Measurements from ENCODE around the gene SLC29A1.

The SLC29A1 gene

DNA sequence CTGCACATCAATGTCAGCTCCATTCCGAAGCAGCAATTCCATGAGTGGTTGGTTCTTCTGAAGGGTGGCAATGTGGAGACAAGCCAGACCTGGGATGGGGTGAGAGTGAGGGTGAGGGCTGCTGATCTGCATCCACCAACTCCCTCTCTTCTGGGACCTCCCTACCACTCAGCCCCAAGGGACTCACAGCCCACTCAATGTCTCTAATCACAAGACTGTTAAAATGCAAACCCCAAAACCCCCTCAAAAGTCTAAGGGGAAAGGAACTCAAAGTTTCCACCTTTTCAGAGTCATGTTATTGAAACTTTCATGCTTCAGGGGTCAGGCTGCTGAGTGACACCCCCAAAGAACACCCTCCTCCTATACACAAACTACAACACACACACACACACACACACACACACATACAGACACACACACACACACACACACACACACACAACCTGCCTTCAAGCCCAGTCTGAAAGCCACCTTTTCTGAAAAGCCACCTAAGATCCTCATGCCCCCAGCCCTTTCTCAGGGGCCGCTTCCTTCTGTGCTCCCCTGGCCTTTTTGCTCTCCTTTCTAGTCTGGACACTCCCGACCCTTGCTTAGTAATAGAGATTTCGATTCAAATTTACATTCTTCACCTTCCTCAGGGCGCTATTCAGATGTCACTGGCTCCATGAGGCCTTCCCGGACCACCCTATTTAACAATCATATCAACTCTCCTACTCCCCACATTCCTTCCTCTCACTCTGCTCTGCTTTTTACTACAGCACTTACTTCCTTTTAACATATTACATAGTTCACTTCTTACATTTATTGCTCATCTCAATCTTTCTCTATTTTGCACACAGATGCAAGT, 37.3 kb downstream of the SLC29A1 start:
- Histone ChIP-seq H3K4me3 (ENCODE audit: severe bottlenecking) (no peak overlapping the region), H3K27ac (ENCODE audit: poor library complexity, severe bottlenecking) (no peak overlapping the region)

DNA sequence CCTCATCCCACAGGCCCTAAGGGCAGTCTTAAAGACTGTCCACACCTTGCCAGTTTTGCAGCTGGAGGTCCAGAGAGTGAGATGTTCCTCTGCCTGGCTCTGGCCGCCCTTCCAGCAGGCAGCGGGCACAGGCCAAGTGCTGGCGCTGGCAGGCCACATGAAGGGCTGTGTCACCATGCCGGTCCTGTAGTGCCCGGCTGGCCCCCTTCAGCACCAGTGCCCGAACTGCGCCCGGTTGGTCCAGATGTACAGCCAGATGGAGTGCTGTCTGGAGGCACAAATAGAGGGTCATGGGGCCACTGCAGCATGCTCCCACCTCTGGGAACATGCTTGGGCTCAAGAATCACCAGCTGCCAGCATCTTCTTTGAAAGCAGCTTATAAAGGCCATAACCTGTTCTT, 38.2 kb downstream of the SLC29A1 start:
- peaks cover 18% of the 10 kb centered on the region for H3K4me1 ChIP-seq (ENCODE audit: insufficient read depth, poor library complexity, severe bottlenecking)
- H3K36me3 ChIP-seq (ENCODE audit: low read depth), result no peaks in the 10 kb centered on the region

More for the DNA sequence above, 37.3 kb downstream of the SLC29A1 start:
- ATAC-seq (ENCODE audit: low read depth) (no peak), DNase-seq (ENCODE audit: low spot score) (no peak)
- no peaks in the 10 kb centered on the region for H3K9me3 ChIP-seq (ENCODE audit: severe bottlenecking)
- H3K36me3 ChIP-seq (ENCODE audit: low read depth), result peaks cover 5% of the 10 kb centered on the region
- H3K4me1 ChIP-seq (ENCODE audit: insufficient read depth, poor library complexity, severe bottlenecking), result peaks cover 24% of the 10 kb centered on the region
- TF ChIP-seq, protein P1, sequence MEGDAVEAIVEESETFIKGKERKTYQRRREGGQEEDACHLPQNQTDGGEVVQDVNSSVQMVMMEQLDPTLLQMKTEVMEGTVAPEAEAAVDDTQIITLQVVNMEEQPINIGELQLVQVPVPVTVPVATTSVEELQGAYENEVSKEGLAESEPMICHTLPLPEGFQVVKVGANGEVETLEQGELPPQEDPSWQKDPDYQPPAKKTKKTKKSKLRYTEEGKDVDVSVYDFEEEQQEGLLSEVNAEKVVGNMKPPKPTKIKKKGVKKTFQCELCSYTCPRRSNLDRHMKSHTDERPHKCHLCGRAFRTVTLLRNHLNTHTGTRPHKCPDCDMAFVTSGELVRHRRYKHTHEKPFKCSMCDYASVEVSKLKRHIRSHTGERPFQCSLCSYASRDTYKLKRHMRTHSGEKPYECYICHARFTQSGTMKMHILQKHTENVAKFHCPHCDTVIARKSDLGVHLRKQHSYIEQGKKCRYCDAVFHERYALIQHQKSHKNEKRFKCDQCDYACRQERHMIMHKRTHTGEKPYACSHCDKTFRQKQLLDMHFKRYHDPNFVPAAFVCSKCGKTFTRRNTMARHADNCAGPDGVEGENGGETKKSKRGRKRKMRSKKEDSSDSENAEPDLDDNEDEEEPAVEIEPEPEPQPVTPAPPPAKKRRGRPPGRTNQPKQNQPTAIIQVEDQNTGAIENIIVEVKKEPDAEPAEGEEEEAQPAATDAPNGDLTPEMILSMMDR (IDR thresholded peaks at IDR 0.05; ENCODE audit: poor library complexity, severe bottlenecking), result no peak
- H3K27me3 ChIP-seq (ENCODE audit: insufficient read depth, poor library complexity, severe bottlenecking), result no peaks in the 10 kb centered on the region

DNA sequence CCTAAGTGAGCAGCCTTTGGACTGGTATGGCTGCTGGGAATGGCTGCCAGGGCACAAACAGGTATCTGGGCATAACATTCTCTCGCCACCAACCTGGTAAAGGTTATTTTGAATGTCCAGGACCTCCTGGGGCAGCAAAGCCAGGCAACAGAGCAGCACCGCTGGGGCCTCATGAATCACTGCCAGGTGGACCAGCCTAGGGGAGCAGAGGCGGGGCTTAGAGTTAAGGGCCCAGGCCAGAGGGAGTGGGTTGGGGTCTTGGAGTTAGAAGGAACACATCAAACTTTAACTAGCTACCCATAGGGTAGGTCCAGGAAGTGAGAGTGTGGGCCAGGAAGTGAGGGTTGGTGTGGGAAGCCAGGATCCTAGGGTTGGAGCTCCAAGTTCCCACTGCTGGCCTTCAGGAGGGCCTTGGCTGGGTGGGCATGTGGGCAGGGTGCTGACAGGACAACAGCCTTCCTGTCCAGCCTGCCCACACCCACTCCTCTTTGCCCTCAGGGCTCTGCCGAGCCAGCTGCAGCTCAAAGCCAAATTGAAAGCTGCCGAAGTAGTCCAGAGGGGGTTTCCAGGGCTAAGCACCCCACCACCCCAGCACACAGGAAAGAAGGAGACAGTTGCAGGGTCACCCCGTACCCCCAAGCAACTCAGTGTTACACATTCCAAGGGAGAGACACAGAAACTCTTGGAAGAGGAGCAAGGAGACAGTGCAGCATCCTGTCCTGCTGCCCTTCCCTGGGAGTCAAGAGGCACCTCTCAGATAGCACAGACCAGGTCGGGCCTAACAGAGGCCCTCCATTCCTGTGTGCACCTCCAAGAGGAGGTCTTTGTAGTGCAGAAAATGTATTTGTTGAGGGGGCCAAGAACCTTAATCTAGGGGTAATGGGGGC, 39.3 kb downstream of the SLC29A1 start:
- ATAC-seq (ENCODE audit: low read depth), result no peak
- Histone ChIP-seq H3K9me3 (ENCODE audit: severe bottlenecking) (no peaks in the 10 kb centered on the region), H3K4me3 (ENCODE audit: severe bottlenecking) (no peak overlapping the region), H3K36me3 (ENCODE audit: low read depth) (no peaks in the 10 kb centered on the region), H3K27me3 (ENCODE audit: insufficient read depth, poor library complexity, severe bottlenecking) (no peaks in the 10 kb centered on the region), H3K4me1 (ENCODE audit: insufficient read depth, poor library complexity, severe bottlenecking) (peaks cover 18% of the 10 kb centered on the region), H3K27ac (ENCODE audit: poor library complexity, severe bottlenecking) (no peak overlapping the region)
- TF ChIP-seq, protein P1 (IDR thresholded peaks at IDR 0.05; ENCODE audit: poor library complexity, severe bottlenecking), result no peak
- no peak for DNase-seq (ENCODE audit: low spot score)

More for the DNA sequence above, 38.2 kb downstream of the SLC29A1 start:
- no peak overlapping the region for H3K27ac ChIP-seq (ENCODE audit: poor library complexity, severe bottlenecking)
- H3K4me3 ChIP-seq (ENCODE audit: severe bottlenecking), result no peak overlapping the region
- no peaks in the 10 kb centered on the region for H3K27me3 ChIP-seq (ENCODE audit: insufficient read depth, poor library complexity, severe bottlenecking)
- no peaks in the 10 kb centered on the region for H3K9me3 ChIP-seq (ENCODE audit: severe bottlenecking)
- TF ChIP-seq, protein P1 (IDR thresholded peaks at IDR 0.05; ENCODE audit: poor library complexity, severe bottlenecking), result no peak
- no peak for DNase-seq (ENCODE audit: low spot score)
- ATAC-seq (ENCODE audit: low read depth), result no peak

DNA sequence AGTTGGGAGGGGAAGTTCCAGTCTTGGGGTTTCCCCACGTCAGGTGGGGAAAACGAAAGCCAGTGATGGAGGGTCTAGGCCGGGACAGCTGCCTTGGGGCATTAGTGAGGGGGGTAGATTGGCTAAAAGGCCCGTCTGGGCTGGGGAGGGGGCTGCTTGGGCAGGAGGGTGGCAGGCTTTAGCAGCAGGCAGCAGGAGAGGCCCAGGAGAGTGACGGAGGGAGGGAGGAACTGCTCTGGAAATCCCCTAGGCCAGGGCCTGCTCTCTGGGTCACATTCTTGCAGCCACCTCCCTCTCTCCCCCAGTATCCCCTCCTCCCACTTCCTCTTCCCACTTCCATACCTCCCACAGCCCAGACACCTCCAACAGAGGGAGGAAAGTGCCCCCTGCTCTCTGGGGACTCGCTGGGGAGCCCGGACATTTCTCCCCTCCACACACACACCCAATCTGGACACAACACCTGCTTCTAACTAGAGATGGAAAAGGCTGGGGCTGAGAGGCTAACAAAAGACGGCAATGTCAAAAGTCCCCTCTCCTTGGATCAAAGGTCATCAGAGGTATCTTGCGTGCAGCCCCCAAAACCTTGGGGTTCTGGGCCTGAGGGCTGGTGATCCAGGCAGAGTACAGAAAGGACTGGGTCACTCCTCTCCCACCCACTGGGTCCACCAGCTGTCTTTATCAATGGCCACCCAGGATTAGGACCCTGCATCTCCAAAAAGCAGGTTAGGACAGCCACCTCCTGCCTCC, 40.1 kb downstream of the SLC29A1 start:
- peaks cover 18% of the 10 kb centered on the region for H3K4me1 ChIP-seq (ENCODE audit: insufficient read depth, poor library complexity, severe bottlenecking)
- no peak overlapping the region for H3K4me3 ChIP-seq (ENCODE audit: severe bottlenecking)
- TF ChIP-seq, protein P1 (IDR thresholded peaks at IDR 0.05; ENCODE audit: poor library complexity, severe bottlenecking), result no peak
- H3K27ac ChIP-seq (ENCODE audit: poor library complexity, severe bottlenecking), result no peak overlapping the region
- ATAC-seq (ENCODE audit: low read depth) (peak; percentile 24; the same call in 1 of the 3 replicates), DNase-seq (ENCODE audit: low spot score) (no peak)
- no peaks in the 10 kb centered on the region for H3K27me3 ChIP-seq (ENCODE audit: insufficient read depth, poor library complexity, severe bottlenecking)
- H3K36me3 ChIP-seq (ENCODE audit: low read depth), result no peaks in the 10 kb centered on the region
- no peaks in the 10 kb centered on the region for H3K9me3 ChIP-seq (ENCODE audit: severe bottlenecking)
